ENCODE measurements around the gene CBX2. TPM values are rescaled to one million over a fixed set of nuclear protein-coding genes. Genes with fewer than 3 reads are reported as not detected.

The CBX2 gene
- total and polyA plus RNA-seq, 2 experiments from 2014 or later: 0.11 to 0.13 TPM

DNA sequence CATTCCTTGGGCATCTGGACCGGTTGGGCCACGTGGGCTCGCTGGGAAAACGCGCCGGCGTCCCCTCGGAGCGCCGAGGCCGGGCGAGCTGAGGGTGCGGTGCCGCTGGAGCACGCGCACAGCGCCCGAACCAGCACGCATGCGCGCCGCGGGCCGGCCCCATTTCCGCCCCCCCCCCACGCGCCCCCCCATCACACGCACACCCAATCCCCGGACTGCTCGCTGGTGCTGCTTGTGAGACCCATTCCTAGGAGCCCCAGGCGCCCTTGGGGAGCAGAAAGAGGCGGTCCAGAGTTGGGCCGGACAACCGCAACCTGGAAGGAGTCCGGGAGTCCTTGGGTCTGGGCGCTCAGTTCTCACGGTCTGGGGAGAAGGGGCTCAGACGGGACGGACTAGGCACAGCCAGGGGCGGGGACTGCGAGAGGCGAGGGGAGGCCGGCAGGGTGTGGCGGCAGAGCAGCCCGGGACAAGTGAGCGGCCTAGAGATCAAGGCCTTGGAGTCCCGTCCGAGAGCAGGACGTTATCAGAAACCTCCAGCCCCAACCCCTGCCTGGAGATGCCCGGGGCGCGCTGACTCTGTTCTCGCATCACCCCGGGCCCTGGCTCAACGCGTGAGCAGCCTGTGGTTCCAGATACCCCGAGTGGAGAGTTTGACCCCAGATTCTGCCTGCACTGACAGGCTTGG, 24.9 kb downstream of the CBX2 start:
- no peak for TF ChIP-seq EZH2 (IDR thresholded peaks at IDR 0.05; ENCODE audit: insufficient read depth, poor library complexity, severe bottlenecking)
- no peak for TF ChIP-seq EZH2phosphoT487 (IDR thresholded peaks at IDR 0.05; ENCODE audit: insufficient read depth, low read depth)
- 0 out of 2 replicates have a peak, but pooled peaks cover 4% of the 10 kb centered on the region for H3F3A ChIP-seq (ENCODE audit: insufficient read depth)
- peaks cover 97% of the 10 kb centered on the region for H3K27me3 ChIP-seq (replicated peaks; ENCODE audit: insufficient read depth)
- WGBS, 2 experiments (ENCODE audit: low coverage in 1 of 2, low lambda C conversion rate in 2 of 2, missing lambda C conversion rate in 2 of 2): 17 to 25% methylated on average over 33 to 47 of the region's 57 CpGs
- H3K4me1 ChIP-seq (ENCODE audit: insufficient read depth): no peaks in the 10 kb centered on the region
- H3K9me2 ChIP-seq (ENCODE audit: insufficient read depth): no peaks in the 10 kb centered on the region
- no peak for DNase-seq
- no peaks in the 10 kb centered on the region for H3K9me3 ChIP-seq (ENCODE audit: low read depth)
- no peak overlapping the region for H3K9ac ChIP-seq
- H2AFZ ChIP-seq: no peak overlapping the region
- no peak overlapping the region for H3K27ac ChIP-seq
- no peaks in the 10 kb centered on the region for H3K79me2 ChIP-seq (ENCODE audit: insufficient read depth)
- H3K4me3 ChIP-seq: no peak overlapping the region
- in situ Hi-C loops (cut with MboI): no loop called here
- H3K4me2 ChIP-seq (ENCODE audit: unreplicated experiment): no peak overlapping the region
- no peaks in the 10 kb centered on the region for H3K36me3 ChIP-seq (ENCODE audit: low read depth)
- no peaks in the 10 kb centered on the region for H4K20me1 ChIP-seq (ENCODE audit: insufficient read depth)

DNA sequence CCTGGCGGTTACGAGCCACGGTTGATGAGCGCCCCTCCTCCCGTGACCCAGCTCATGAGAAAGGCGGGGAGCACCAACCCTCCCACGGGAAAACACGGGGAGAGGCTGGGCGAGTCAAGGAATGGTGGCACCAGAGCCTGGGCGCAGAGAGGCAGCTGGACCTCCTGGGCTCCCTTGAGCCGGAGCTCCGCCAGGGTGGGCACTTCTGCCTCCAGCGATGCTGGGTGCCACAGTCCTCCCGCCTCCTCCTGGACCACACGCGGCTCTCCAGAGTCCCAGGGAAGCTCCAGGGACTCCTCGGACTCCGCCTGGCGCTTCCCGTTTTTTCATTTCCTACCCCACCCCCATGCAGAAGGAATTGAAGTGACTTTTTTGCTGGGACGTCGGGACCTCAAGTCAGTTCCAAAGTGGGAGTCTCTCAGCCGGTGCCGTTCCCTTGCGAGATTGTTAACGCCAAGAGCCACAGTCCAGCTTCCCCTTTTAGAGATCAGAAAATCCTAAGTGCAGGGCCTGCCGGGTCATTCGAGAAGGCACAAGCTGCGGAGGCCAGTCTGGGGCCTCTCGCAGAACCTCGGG, 25.6 kb downstream of the CBX2 start:
- Histone ChIP-seq H4K20me1 (ENCODE audit: insufficient read depth) (no peaks in the 10 kb centered on the region), H3K27ac (no peak overlapping the region), H3K4me2 (ENCODE audit: unreplicated experiment) (no peak overlapping the region), H3K9ac (no peak overlapping the region), H3K4me1 (ENCODE audit: insufficient read depth) (no peaks in the 10 kb centered on the region), H3K27me3 (replicated peaks; ENCODE audit: insufficient read depth) (peaks cover 97% of the 10 kb centered on the region), H3K79me2 (ENCODE audit: insufficient read depth) (no peaks in the 10 kb centered on the region), H3K36me3 (ENCODE audit: low read depth) (no peaks in the 10 kb centered on the region), H2AFZ (no peak overlapping the region), H3K9me3 (ENCODE audit: low read depth) (no peaks in the 10 kb centered on the region), H3K4me3 (no peak overlapping the region), H3K9me2 (ENCODE audit: insufficient read depth) (no peaks in the 10 kb centered on the region), H3F3A (ENCODE audit: insufficient read depth) (0 out of 2 replicates have a peak, but pooled peaks cover 3% of the 10 kb centered on the region)
- DNase-seq: no peak
- WGBS, 2 experiments (ENCODE audit: low coverage in 1 of 2, low lambda C conversion rate in 2 of 2, missing lambda C conversion rate in 2 of 2): 30 to 37% methylated on average over 29 to 31 of the region's 31 CpGs
- TF ChIP-seq EZH2 (IDR thresholded peaks at IDR 0.05; ENCODE audit: insufficient read depth, poor library complexity, severe bottlenecking) (no peak), EZH2phosphoT487 (IDR thresholded peaks at IDR 0.05; ENCODE audit: insufficient read depth, low read depth) (no peak)
- in situ Hi-C loops (cut with MboI): no loop called here

DNA sequence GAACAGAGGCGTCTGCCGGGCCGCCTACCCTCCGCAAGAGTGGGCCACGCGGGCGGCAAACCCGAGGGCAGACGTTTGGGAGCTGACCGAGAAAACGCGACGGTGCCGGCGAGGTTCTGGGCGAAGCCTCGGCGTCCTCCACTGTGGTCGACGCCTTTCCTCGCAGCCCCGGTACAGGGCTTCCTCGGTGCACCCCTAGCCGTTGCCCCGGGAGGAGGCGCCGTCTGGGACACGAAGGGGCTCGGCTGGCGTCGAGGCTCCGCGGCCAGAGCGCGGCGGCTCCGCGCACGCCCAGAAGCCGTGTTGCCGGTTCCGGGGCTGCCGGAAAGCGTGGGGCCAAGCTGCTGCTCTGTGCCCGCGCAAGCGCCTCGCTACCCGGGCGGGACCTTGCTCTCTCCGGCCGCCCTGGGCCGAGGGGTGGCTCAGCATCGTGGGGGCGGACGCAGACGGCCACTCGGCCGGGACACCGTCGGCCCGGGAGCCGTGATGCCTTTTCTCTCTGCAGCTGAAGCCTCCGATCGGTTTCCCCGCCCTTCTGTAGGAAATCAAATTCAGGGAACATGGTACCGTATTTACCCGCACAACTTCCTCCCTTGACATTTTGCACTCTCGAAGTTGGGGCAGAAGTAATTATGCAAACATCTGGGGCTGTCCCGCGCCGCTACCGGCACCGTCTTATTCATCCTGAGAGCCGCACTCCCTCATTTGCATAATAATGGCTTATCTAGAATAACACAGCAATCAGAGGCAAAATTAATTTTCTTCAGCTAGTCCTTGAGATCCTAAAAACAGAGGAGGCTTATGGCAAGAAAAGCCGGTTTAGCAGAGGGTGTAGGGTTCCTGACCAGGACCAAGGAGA, 26.3 kb downstream of the CBX2 start:
- no peak overlapping the region for H3K4me3 ChIP-seq

More for the DNA sequence above, 26.3 kb downstream of the CBX2 start:
- H3F3A ChIP-seq (ENCODE audit: insufficient read depth): no peaks in the 10 kb centered on the region
- 13 to 15% methylated on average over 59 to 71 of the region's 76 CpGs for WGBS, 2 experiments (ENCODE audit: low coverage in 1 of 2, low lambda C conversion rate in 2 of 2, missing lambda C conversion rate in 2 of 2)
- H3K27me3 ChIP-seq (replicated peaks; ENCODE audit: insufficient read depth): peaks cover 98% of the 10 kb centered on the region
- H3K9me2 ChIP-seq (ENCODE audit: insufficient read depth): no peaks in the 10 kb centered on the region
- peak; percentile 78 for TF ChIP-seq EZH2 (IDR thresholded peaks at IDR 0.05; ENCODE audit: insufficient read depth, poor library complexity, severe bottlenecking)
- TF ChIP-seq EZH2phosphoT487 (IDR thresholded peaks at IDR 0.05; ENCODE audit: insufficient read depth, low read depth): peak; percentile 72; the same call in 1 of the 2 replicates
- no peaks in the 10 kb centered on the region for H3K79me2 ChIP-seq (ENCODE audit: insufficient read depth)
- H3K4me1 ChIP-seq (ENCODE audit: insufficient read depth): no peaks in the 10 kb centered on the region
- no peak overlapping the region for H3K4me2 ChIP-seq (ENCODE audit: unreplicated experiment)
- in situ Hi-C loops (cut with MboI): no loop called here
- no peaks in the 10 kb centered on the region for H3K36me3 ChIP-seq (ENCODE audit: low read depth)
- H2AFZ ChIP-seq: no peak overlapping the region; the same call in 1 of the 2 replicates
- no peaks in the 10 kb centered on the region for H3K9me3 ChIP-seq (ENCODE audit: low read depth)
- no peak overlapping the region for H3K9ac ChIP-seq
- H3K27ac ChIP-seq: no peak overlapping the region
- DNase-seq: no peak
- no peaks in the 10 kb centered on the region for H4K20me1 ChIP-seq (ENCODE audit: insufficient read depth)

Data from GM23248 (cell line).